GM12872 (cell line): ENCODE measurements around the gene C2orf42.

Experiments used
- TF ChIP-seq, protein P1 (sequence below): IDR thresholded peaks from 3 replicates; pipeline ENCODE4 v1.5.1; 2011; ENCODE audit warnings: low read depth, mild to moderate bottlenecking, low read length, moderate library complexity; ENCODE audit not compliant: insufficient read depth

Gene C2orf42

DNA sequence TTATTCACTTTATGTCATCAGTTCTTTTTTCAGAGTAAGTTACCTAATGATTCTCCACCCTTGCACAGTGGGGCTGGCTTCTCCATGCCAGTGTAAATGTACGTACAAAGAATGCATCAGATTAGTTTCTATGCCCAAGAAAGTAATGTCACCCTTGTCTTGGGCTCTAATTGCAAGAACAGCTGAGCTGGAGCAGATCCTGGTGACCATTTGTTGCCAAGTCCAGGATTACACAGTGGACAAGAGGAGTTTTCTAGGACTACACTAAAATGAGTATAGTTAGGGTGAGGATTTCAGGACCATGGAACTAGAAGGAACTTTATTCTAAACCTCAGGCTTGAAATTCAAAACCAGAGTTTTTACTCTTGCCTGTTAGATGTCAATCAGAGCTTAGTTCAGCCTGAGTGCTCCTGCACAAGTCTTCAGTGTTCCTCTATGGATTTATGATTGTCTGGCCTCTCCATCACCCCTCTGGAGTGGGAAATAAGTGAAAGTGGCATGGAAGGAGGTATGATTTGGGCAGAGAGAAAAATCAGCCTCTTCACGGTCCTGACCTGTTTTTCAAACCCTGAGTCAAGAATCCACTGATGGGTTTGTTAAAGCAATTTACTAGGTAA lies 73.8 kb downstream of the C2orf42 start:
- TF ChIP-seq, protein P1, sequence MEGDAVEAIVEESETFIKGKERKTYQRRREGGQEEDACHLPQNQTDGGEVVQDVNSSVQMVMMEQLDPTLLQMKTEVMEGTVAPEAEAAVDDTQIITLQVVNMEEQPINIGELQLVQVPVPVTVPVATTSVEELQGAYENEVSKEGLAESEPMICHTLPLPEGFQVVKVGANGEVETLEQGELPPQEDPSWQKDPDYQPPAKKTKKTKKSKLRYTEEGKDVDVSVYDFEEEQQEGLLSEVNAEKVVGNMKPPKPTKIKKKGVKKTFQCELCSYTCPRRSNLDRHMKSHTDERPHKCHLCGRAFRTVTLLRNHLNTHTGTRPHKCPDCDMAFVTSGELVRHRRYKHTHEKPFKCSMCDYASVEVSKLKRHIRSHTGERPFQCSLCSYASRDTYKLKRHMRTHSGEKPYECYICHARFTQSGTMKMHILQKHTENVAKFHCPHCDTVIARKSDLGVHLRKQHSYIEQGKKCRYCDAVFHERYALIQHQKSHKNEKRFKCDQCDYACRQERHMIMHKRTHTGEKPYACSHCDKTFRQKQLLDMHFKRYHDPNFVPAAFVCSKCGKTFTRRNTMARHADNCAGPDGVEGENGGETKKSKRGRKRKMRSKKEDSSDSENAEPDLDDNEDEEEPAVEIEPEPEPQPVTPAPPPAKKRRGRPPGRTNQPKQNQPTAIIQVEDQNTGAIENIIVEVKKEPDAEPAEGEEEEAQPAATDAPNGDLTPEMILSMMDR = no peak

DNA sequence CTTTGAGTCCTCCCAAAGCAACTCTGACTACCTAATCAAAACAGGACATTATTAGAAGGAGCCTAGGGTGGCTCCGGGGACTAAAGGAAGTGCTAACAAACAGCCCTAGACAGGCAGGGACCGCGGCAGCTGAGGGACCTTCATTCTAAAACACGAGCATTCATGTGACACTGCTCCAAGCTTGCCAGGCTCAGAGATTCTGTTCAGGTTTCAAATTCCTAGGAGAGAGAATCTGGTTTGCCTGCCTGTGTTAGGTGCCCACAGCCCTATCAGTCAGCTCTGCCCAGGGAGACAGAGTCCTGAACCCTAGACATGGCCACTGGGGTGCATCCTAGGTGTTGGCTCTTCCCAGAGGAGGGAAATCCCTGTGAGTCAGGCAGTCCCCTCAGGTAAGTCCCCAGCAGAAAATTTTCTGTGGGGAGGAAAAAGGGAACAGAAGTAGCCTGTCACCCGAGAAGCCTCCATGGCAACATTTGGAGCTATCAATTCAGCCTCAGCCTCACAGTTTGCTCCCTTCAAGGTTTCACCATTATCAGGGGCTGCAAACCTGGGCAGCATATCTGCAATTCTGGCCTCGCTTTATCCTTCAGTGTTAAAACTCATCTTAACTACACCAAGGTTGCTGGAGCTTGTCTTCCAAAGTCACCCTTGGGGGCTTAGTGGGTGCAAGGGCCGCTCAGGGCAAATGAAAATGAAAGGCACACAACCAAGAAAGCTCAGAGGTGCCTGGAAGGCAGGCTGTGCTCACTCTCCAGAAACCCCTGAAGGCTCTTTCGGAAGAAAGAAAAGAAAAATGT lies 75.0 kb downstream of the C2orf42 start:
- TF ChIP-seq, protein P1 = 0 out of 3 replicates have a peak, but pooled peaks have one; percentile 6

DNA sequence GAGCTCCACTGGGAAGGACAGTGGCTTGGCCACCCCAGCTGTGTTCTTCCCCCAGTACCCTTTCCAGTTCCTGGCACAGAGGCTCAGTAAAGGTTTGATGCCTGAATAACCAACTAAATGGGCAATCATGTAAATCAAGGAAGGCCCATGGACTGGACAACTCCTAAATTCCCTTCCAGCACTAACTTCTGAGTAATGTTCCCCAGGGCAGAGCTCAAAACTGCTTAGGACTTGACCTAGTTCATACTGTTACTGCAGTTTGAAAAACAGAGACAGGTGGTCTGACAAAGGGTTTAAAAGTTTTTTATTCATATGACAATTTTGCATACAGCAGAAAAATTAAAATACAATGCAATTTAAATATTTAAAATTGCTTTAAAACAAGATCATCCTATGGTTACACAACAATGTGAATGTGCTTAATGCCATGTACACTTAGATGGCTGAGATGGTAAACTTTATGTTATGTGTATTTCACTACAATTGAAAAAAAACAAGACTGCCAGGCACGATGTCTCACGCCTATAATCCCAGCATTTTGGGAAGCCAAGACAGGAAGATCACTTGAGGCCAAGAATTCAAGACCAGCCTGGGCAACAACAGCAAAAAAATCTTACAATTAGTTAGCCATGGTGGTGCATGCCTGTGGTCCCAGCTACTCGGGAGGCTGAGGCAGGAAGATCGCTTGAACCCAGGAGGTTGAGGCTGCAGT lies 77.3 kb downstream of the C2orf42 start:
- TF ChIP-seq, protein P1 = no peak

DNA sequence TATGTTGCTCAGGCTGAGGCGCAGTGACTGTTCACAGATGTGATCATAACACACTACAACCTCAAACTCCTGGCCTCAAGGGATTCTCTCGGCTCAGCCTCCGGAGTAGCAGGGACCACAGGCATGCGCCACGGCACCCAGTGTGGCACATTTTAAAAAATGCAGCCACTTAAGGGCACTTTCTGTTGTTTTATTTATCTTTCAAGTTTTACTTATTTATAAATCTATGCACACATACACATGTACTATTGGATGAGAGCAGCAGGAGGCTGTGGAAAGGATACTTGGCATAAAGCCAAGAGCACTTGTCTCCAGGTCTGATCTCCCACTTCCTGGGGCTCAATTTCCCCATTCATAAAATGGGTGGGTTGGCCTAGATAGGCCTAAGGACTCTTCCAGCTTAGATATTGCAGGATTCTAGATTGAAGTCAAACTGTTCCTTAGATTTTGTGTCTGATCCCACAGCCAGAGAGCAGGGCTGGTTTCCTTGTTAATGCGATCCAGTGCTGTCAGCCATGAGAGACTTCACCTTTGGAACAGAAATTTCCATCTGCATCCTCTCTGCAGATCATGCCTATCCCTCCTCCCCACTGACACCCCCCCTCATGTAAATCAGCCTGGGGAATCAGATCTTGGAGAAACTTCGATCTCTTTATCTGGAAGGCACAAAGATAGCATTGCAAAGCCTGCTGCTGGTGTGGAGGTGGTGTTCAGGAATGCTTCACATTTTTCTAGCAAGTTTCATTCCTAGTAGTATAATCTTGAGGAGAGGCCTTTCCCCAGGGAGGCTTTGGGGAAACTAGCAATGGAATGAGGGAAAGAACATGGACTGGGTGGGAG lies 78.8 kb downstream of the C2orf42 start:
- TF ChIP-seq, protein P1 = no peak

DNA sequence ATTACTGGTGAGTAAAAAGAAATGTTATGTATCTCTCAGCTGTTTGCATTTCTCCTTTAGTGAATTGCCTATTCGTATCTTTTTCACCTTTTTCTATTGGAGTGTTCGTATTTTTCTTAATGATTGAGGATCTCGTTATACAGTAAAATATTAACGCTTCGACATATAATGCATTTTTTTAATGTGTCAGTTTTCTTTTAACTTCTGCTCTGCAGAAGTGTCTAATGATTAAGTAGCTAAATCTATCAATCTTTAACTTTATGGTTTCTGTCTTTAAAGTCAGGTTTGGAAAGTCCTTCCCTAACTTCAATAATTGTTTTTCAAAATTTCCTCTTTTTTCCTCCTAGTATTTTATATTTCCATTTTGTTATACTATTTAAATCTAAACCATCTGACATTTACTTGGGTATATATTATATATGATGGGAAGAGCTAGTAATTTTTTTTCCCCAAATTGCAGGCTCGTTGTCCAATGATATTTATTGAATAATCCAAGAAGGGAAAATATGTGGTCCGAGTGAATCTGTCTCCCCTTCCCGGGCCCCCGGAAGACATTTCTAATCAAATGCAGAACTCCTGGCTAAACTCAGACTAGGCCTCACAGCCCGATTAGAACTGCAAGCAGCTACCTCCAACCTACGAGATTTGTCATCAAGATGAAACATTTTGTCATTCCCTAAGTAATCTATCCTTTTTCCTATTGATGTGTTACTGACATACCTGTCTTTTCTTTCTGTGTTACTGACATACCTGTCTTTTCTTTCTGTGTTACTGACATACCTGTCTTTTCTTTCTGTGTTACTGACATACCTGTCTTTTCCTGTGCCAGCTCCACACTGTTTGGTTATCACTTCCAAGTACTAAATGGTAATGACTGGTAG lies 86.3 kb downstream of the C2orf42 start:
- TF ChIP-seq, protein P1 = no peak

DNA sequence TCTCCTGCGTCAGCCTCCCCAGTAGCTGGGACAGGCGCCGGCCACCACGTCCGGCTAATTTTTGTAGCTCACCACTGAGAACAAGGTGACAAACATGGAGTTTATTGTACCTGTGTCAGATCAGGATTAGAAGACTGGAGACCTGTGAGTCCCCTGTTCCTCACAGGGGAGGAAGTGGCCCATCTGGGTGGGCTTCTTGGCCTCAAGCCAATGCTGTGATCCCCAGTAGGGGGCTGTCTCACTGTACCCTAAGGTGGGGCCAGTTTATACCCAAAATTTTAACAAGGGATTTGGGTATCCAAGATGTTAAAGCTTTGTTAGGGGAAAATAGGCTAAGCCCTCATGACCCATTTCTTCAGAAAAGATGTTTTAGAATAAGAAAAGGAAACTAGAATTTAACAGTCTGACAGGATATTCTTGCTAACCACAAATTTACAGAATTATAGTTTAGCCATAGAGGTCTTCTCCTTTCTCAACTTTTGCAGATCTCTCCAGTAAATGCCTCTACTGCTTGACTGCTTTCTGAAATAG lies 87.2 kb downstream of the C2orf42 start:
- TF ChIP-seq, protein P1 = no peak
